Astrocyte (in vitro differentiated cells and primary cell): Measurements from ENCODE around the gene WNT7A. TPM values are rescaled to one million over a fixed set of nuclear protein-coding genes. Genes with fewer than 3 reads are reported as not detected.
A peak's percentile ranks its signal among the peaks of the same experiment; 100 is the strongest.

Source experiments
- DNase-seq: peaks from one replicate; pipeline ENCODE4 v3.0.0-alpha.2; 2010; ENCODE audit warnings: low read depth
- FAIRE-seq: peaks from 2 replicates; lab custom pipeline; 2011; peaks lifted over from hg19 to GRCh38; lab: Jason Lieb, UNC
- H2AFZ ChIP-seq: 2 replicates; pipeline ENCODE4 v1.6.0; 2012; ENCODE audit warnings: low read depth, low read length, inconsistent platforms
- H3K27ac ChIP-seq: 2 replicates; pipeline ENCODE4 v1.5.1; 2011; ENCODE audit warnings: low read depth, low read length, inconsistent platforms
- H3K27me3 ChIP-seq: 2 replicates; pipeline ENCODE4 v1.6.0; 2011; ENCODE audit warnings: low read length, inconsistent platforms; ENCODE audit not compliant: insufficient read depth
- H3K36me3 ChIP-seq: 2 replicates; pipeline ENCODE4 v1.5.1; 2011; ENCODE audit warnings: low read length, inconsistent platforms; ENCODE audit not compliant: insufficient read depth
- H3K4me1 ChIP-seq: 2 replicates; pipeline ENCODE4 v1.5.1; 2011; ENCODE audit warnings: low read length, inconsistent platforms; ENCODE audit not compliant: insufficient read depth
- H3K4me2 ChIP-seq: 2 replicates; pipeline ENCODE4 v1.6.0; 2012; ENCODE audit warnings: low read length, inconsistent platforms
- H3K4me3 ChIP-seq: 2 replicates; pipeline ENCODE4 v1.5.1; 2011; ENCODE audit warnings: low read depth, mild to moderate bottlenecking, low read length, inconsistent platforms; ENCODE audit not compliant: insufficient read depth
- H3K79me2 ChIP-seq: 2 replicates; pipeline ENCODE4 v1.6.0; 2012; ENCODE audit warnings: mild to moderate bottlenecking, low read length, inconsistent platforms; ENCODE audit not compliant: insufficient read depth
- H3K9ac ChIP-seq: 2 replicates; pipeline ENCODE4 v1.6.0; 2012; ENCODE audit warnings: mild to moderate bottlenecking, low read length, inconsistent platforms
- H3K9me3 ChIP-seq: 2 replicates; pipeline ENCODE4 v1.5.1; 2012; ENCODE audit warnings: low read depth, mild to moderate bottlenecking, low read length, inconsistent platforms; ENCODE audit not compliant: insufficient read depth
- H4K20me1 ChIP-seq: 2 replicates; pipeline ENCODE4 v1.6.0; 2012; ENCODE audit warnings: low read length, inconsistent platforms; ENCODE audit not compliant: insufficient read depth
- H3K27ac Mint-ChIP-seq: one replicate; pipeline ENCODE4 v1.8.0; 2021; ENCODE audit warnings: mild to moderate bottlenecking, mixed read lengths; ENCODE audit not compliant: unreplicated experiment
- H3K27me3 Mint-ChIP-seq: one replicate; pipeline ENCODE4 v1.8.0; 2021; ENCODE audit warnings: low read depth, mixed read lengths; ENCODE audit not compliant: unreplicated experiment
- H3K36me3 Mint-ChIP-seq: one replicate; pipeline ENCODE4 v1.8.0; 2021; ENCODE audit warnings: low read depth, mixed read lengths; ENCODE audit not compliant: unreplicated experiment
- H3K4me1 Mint-ChIP-seq: one replicate; pipeline ENCODE4 v1.8.0; 2021; ENCODE audit warnings: low read depth, mixed read lengths; ENCODE audit not compliant: unreplicated experiment
- H3K4me3 Mint-ChIP-seq: one replicate; pipeline ENCODE4 v1.8.0; 2021; ENCODE audit warnings: mild to moderate bottlenecking, moderate library complexity, mixed read lengths; ENCODE audit not compliant: unreplicated experiment
- H3K9me3 Mint-ChIP-seq: one replicate; pipeline ENCODE4 v1.8.0; 2021; ENCODE audit warnings: mild to moderate bottlenecking, mixed read lengths; ENCODE audit not compliant: unreplicated experiment
- EZH2 ChIP-seq: IDR thresholded peaks from 2 replicates; pipeline ENCODE4 v1.6.1; 2012; ENCODE audit warnings: mild to moderate bottlenecking, low read length, inconsistent platforms; ENCODE audit not compliant: insufficient read depth
- total RNA-seq: library from RNA; stranded (reverse); gene quantifications from 2 replicates; pipeline ENCODE4 v1.2.1, GENCODE V29; 2021
- TF ChIP-seq, protein P1 (sequence below): IDR thresholded peaks from 2 replicates; pipeline ENCODE4 v1.5.1; 2011; ENCODE audit warnings: low read depth, mild to moderate bottlenecking, inconsistent platforms, low read length, moderate library complexity; ENCODE audit not compliant: insufficient read depth

The WNT7A gene
- total RNA-seq, 1 donor from 2014 or later: 1.7 TPM

DNA sequence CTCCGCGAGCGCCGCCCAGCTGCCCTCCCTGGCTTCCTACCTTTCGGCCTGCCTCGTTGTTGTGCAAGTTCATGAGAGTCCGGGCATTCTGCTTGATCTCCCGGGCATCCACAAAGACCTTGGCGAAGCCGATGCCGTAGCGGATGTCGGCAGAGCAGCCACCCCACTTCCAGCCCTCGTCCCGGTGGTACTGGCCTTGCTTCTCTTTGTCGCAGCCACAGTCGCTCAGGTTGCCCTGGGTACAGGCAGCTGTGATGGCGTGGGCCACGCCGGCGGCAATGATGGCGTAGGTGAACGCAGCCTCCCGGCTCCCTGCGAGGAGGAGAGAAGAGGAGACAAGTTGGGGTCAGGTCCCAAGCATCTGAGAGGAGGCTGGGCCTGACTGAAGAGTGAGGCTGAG, 25.4 kb downstream of the WNT7A start:
- H3K27me3 Mint-ChIP-seq: peaks cover 19% of the 10 kb centered on the region
- DNase-seq: no peak

DNA sequence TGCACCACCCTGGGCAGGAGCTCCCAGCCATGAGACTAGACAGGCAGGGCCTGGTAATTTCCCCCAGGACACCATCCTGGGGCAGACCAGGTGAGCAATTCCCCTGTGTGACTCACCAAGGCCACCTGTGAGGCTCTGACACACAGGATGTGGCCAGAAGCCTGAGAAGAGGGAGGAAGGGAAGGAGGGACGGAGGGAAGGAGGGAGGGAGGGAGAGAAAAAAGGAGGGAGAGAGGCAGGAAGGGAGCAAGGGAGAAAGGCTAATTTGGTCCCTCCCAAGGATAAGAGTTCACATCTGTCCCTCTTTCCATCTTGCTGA, 25.9 kb downstream of the WNT7A start:
- Histone ChIP-seq H3K36me3 (no peaks in the 10 kb centered on the region), H3K79me2 (no peaks in the 10 kb centered on the region), H3K9me3 (no peaks in the 10 kb centered on the region), H3K27me3 (no peaks in the 10 kb centered on the region), H4K20me1 (no peaks in the 10 kb centered on the region), H3K27ac (no peak overlapping the region), H3K9ac (no peak overlapping the region), H3K4me2 (no peak overlapping the region), H3K4me3 (no peak overlapping the region), H3K4me1 (peaks cover 26% of the 10 kb centered on the region), H2AFZ (peak overlapping the region; percentile 17)
- H3K4me3 Mint-ChIP-seq: no peak overlapping the region
- H3K4me1 Mint-ChIP-seq: peaks cover 20% of the 10 kb centered on the region
- H3K9me3 Mint-ChIP-seq: peaks cover 5% of the 10 kb centered on the region
- TF ChIP-seq EZH2: no peak
- TF ChIP-seq, protein P1, sequence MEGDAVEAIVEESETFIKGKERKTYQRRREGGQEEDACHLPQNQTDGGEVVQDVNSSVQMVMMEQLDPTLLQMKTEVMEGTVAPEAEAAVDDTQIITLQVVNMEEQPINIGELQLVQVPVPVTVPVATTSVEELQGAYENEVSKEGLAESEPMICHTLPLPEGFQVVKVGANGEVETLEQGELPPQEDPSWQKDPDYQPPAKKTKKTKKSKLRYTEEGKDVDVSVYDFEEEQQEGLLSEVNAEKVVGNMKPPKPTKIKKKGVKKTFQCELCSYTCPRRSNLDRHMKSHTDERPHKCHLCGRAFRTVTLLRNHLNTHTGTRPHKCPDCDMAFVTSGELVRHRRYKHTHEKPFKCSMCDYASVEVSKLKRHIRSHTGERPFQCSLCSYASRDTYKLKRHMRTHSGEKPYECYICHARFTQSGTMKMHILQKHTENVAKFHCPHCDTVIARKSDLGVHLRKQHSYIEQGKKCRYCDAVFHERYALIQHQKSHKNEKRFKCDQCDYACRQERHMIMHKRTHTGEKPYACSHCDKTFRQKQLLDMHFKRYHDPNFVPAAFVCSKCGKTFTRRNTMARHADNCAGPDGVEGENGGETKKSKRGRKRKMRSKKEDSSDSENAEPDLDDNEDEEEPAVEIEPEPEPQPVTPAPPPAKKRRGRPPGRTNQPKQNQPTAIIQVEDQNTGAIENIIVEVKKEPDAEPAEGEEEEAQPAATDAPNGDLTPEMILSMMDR: no peak
- FAIRE-seq (no peak), DNase-seq (no peak)
- peaks cover 18% of the 10 kb centered on the region for H3K27me3 Mint-ChIP-seq
- no peaks in the 10 kb centered on the region for H3K36me3 Mint-ChIP-seq
- H3K27ac Mint-ChIP-seq: peak overlapping the region; percentile 62

More for the DNA sequence above, 25.4 kb downstream of the WNT7A start:
- Histone ChIP-seq H3K4me2 (no peak overlapping the region), H3K9ac (no peak overlapping the region), H3K4me1 (peaks cover 26% of the 10 kb centered on the region), H2AFZ (no peak overlapping the region), H3K9me3 (no peaks in the 10 kb centered on the region), H3K27me3 (peaks cover under 1% of the 10 kb centered on the region), H3K4me3 (no peak overlapping the region), H3K27ac (no peak overlapping the region), H3K79me2 (no peaks in the 10 kb centered on the region), H3K36me3 (no peaks in the 10 kb centered on the region), H4K20me1 (no peaks in the 10 kb centered on the region)
- no peak for TF ChIP-seq EZH2
- Mint-ChIP-seq H3K4me1 (peaks cover 20% of the 10 kb centered on the region), H3K27ac (no peak overlapping the region), H3K9me3 (peaks cover 5% of the 10 kb centered on the region), H3K36me3 (no peaks in the 10 kb centered on the region), H3K4me3 (no peak overlapping the region)
- no peak for FAIRE-seq

DNA sequence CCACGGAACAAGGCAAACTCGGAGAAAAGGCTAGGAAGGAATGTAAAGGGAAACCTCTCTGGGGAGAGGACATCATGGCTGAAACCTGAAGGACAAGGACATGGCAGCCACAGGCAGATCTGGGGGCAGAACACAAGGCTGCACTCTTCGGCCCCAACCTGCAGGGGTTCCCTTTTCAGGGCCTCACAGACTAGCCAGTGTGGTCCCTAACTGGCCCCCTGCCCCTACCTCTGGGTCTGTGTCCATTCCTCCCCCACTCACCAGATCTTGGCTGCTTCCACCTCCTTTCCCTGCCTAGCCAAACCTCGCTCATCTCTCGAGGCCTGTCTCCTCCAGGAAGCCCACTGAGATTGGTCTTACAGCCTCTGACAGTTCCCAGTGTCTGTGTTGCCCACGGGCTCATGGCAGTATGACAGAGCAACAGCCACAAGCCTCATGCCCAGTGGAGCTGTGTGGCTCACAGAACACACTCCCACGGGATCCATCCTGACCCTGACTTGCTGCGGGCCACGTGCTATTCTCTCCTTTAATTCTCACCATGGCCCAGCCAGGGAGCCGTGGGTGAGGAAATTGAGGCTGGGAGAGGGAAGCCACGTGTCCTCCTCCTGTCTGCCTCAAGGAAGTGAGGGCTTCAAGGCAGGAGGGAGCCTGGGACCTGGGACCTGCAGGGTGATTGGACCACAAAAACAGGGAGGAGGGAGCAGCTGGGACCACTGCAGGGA, 26.5 kb downstream of the WNT7A start:
- TF ChIP-seq EZH2: no peak
- TF ChIP-seq, protein P1: no peak
- DNase-seq (no peak), FAIRE-seq (no peak)
- H3K36me3 Mint-ChIP-seq: no peaks in the 10 kb centered on the region
- Histone ChIP-seq H3K4me1 (peaks cover 26% of the 10 kb centered on the region), H3K4me2 (no peak overlapping the region), H3K9ac (no peak overlapping the region), H3K4me3 (no peak overlapping the region), H3K27ac (no peak overlapping the region), H3K9me3 (no peaks in the 10 kb centered on the region), H3K79me2 (no peaks in the 10 kb centered on the region), H3K27me3 (no peaks in the 10 kb centered on the region), H2AFZ (no peak overlapping the region), H4K20me1 (no peaks in the 10 kb centered on the region), H3K36me3 (no peaks in the 10 kb centered on the region)
- H3K4me1 Mint-ChIP-seq: peaks cover 20% of the 10 kb centered on the region
- peaks cover 16% of the 10 kb centered on the region for H3K27me3 Mint-ChIP-seq
- peaks cover 8% of the 10 kb centered on the region for H3K9me3 Mint-ChIP-seq
- H3K4me3 Mint-ChIP-seq: no peak overlapping the region
- H3K27ac Mint-ChIP-seq: peak overlapping the region; percentile 62
